ENCODE results near the gene MAP3K3. TPM values are rescaled to one million over a fixed set of nuclear protein-coding genes. Genes with fewer than 3 reads are reported as not detected.

MAP3K3 gene
- total RNA-seq, 1 donor from 2014 or later, result 58.5 TPM

- H3K9me3 ChIP-seq, result no peaks in the 10 kb centered on the region
- no peak for DNase-seq
- peaks cover 44% of the 10 kb centered on the region for H3K36me3 ChIP-seq
- TF ChIP-seq, protein P1, sequence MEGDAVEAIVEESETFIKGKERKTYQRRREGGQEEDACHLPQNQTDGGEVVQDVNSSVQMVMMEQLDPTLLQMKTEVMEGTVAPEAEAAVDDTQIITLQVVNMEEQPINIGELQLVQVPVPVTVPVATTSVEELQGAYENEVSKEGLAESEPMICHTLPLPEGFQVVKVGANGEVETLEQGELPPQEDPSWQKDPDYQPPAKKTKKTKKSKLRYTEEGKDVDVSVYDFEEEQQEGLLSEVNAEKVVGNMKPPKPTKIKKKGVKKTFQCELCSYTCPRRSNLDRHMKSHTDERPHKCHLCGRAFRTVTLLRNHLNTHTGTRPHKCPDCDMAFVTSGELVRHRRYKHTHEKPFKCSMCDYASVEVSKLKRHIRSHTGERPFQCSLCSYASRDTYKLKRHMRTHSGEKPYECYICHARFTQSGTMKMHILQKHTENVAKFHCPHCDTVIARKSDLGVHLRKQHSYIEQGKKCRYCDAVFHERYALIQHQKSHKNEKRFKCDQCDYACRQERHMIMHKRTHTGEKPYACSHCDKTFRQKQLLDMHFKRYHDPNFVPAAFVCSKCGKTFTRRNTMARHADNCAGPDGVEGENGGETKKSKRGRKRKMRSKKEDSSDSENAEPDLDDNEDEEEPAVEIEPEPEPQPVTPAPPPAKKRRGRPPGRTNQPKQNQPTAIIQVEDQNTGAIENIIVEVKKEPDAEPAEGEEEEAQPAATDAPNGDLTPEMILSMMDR (IDR thresholded peaks at IDR 0.05), result no peak
- ATAC-seq, result no peak
- H3K4me1 ChIP-seq, result no peaks in the 10 kb centered on the region
- intact Hi-C loops (cut with DNase I), result no loop called here
- H3K27ac ChIP-seq, result no peak overlapping the region
- no peaks in the 10 kb centered on the region for H3K27me3 ChIP-seq (ENCODE audit: low read depth)
- H3K4me3 ChIP-seq, result no peak overlapping the region
These were observed 100.2 kb downstream of the MAP3K3 start for GRCh38 chr17:63722403-63722802.

DNA sequence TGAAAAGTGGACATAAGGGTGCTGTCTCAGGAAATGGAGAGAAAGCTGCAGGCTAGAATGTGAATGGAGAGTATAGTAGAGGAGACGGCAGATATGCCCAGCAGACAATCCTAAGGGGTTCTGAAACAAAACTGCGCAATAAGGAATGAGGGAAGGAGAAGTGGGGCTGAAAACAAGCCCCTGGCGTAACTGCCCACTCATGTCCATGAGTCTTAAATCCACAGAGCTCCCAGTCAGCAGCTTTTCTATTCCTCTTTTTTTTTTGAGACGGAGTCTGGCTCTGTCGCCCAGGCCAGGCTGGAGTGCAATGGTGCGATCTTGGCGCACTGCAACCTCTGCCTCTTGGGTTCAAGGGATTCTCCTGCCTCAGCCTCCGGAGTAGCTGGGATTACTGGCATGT, 113.5 kb downstream of the MAP3K3 start:
- intact Hi-C loops (cut with DNase I), result no loop called here
- ATAC-seq, result no peak
- peaks cover 6% of the 10 kb centered on the region for H3K4me1 ChIP-seq
- TF ChIP-seq, protein P1 (IDR thresholded peaks at IDR 0.05), result no peak
- H3K27ac ChIP-seq, result no peak overlapping the region
- H3K9me3 ChIP-seq, result no peaks in the 10 kb centered on the region
- no peaks in the 10 kb centered on the region for H3K36me3 ChIP-seq
- H3K27me3 ChIP-seq (ENCODE audit: low read depth), result no peaks in the 10 kb centered on the region
- no peak overlapping the region for H3K4me3 ChIP-seq
- DNase-seq, result no peak

- peaks cover 15% of the 10 kb centered on the region for H3K4me1 ChIP-seq
- ATAC-seq, result no peak
- H3K4me3 ChIP-seq, result peak overlapping the region; percentile 99
- no peaks in the 10 kb centered on the region for H3K27me3 ChIP-seq (ENCODE audit: low read depth)
- peak overlapping the region; percentile 95 for H3K27ac ChIP-seq
- peaks cover 3% of the 10 kb centered on the region for H3K36me3 ChIP-seq
- no peaks in the 10 kb centered on the region for H3K9me3 ChIP-seq
- DNase-seq, result no peak
- TF ChIP-seq, protein P1 (IDR thresholded peaks at IDR 0.05), result no peak
- intact Hi-C loops (cut with DNase I), result no loop called here
These were observed 118.4 kb downstream of the MAP3K3 start for GRCh38 chr17:63740464-63741142.

DNA sequence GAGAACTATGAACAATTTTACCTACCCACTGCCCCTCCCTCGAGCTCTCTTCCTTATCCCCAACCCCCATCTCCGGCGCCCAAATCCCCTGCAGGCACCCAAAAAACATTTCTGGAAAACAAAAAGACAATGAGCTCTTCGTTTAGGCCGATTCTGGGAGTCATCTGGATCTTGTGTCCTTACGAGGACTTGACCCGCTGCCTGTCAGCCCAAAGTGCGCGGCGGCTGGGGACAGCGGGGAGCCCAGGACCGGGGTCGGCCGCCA, 118.9 kb downstream of the MAP3K3 start:
- DNase-seq, result no peak
- intact Hi-C loops (cut with DNase I), result no loop called here
- Histone ChIP-seq H3K36me3 (peaks cover 7% of the 10 kb centered on the region), H3K27me3 (ENCODE audit: low read depth) (no peaks in the 10 kb centered on the region), H3K4me3 (peak overlapping the region; percentile 99), H3K9me3 (no peaks in the 10 kb centered on the region), H3K4me1 (peaks cover 15% of the 10 kb centered on the region), H3K27ac (peak overlapping the region; percentile 95)
- TF ChIP-seq, protein P1 (IDR thresholded peaks at IDR 0.05), result no peak
- ATAC-seq, result peak; percentile 4 to 58

DNA sequence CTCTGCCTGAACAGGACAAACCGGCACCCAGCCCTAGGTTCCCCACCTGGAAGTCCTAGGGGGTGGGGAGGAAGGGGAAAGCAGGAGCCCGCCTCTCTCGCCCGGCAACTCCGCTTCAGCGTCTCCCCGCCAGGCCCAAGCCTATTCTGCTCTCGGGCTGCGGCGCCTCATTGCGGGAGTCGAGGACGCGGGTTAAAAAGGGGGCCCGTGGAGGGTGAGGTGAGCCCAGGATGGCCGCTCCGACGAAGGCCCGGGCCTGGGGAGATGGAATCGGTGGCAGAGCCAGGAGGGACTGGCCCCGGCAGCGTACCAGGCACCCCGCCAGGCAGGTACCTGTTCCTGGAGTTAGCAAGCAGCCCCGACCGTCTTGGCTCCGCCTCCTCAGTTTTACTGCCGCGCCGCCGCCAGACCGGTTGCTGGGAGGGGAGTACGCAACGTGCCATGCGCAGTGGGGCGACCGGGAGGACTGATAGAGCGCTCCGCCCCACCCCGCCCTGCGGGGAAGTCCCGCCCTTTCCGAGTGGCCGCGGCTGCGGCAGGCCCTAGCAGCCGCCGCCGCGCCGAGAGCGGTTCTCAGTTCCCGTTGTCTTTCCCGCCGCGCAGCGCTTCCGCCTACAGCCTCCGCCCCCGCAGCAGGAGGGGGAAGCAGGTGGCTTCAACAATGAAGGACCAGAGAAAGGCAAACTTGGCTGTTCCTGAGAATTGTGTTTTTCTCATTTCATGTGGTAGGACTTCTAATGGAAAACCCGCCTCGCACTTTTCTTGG, 119.4 kb downstream of the MAP3K3 start, which contains the start of gene STRADA:
Gene STRADA, minus strand, starts transcription at position 392 of the 766 bp plus-strand sequence. CDS start 13,430 bp downstream, outside the sequence.
- Histone ChIP-seq H3K36me3 (peaks cover 13% of the 10 kb centered on the region), H3K9me3 (no peaks in the 10 kb centered on the region), H3K27me3 (ENCODE audit: low read depth) (no peaks in the 10 kb centered on the region), H3K4me3 (peak within 1 kb of the TSS; percentile 99), H3K27ac (peak within 1 kb of the TSS; percentile 95), H3K4me1 (peaks cover 15% of the 10 kb centered on the region)
- DNase-seq (peak; percentile 100), ATAC-seq (peak; percentile 99)
- intact Hi-C loops (cut with DNase I), result no loop called here
- TF ChIP-seq, protein P1 (IDR thresholded peaks at IDR 0.05), result no peak

Other genes starting within 250 kb of the MAP3K3 start
- gene CYB561, start 176.1 kb upstream of the MAP3K3 start, total RNA-seq, result 49.9 TPM
- 90.7 TPM for gene ACE, start 145.4 kb upstream of the MAP3K3 start, total RNA-seq
- 0.27 TPM for gene KCNH6, start 99.1 kb upstream of the MAP3K3 start, total RNA-seq
- gene DCAF7, start 71.9 kb upstream of the MAP3K3 start, total RNA-seq, result 93.8 TPM
- 13.6 TPM for gene TACO1, start 21.5 kb upstream of the MAP3K3 start, total RNA-seq
- 25.9 TPM for gene LIMD2, start 77.7 kb downstream of the MAP3K3 start, total RNA-seq
- 32.8 TPM for gene STRADA, start 119.4 kb downstream of the MAP3K3 start, total RNA-seq
- 80.2 TPM for gene CCDC47, start 151.2 kb downstream of the MAP3K3 start, total RNA-seq
- gene DDX42, start 151.8 kb downstream of the MAP3K3 start, total RNA-seq, result 101 TPM
- gene PSMC5, start 205.0 kb downstream of the MAP3K3 start, total RNA-seq, result 98.6 TPM
- 37.4 TPM for gene FTSJ3, start 205.2 kb downstream of the MAP3K3 start, total RNA-seq
- gene SMARCD2, start 220.3 kb downstream of the MAP3K3 start, total RNA-seq, result 80.9 TPM